Left lung (tissue), 10 donors: ENCODE results near the gene ASCC1. TPM values are rescaled to one million over a fixed set of nuclear protein-coding genes. Genes with fewer than 3 reads are reported as not detected.

Experiments
- ATAC-seq: fragments of 200-7000 bp; cut with Tn5 transposase; one replicate; pipeline ENCODE4 v1.9.1; 2020; ENCODE audit warnings: moderate library complexity
- DNase-seq, 4 donors: peaks; one replicate each; pipeline ENCODE4 v3.0.0-alpha.2; 2013 to 2020
- H3K27ac ChIP-seq, 2 donors: fragments of 200-600 bp; sonication (generic) in 1 of 2; one replicate each; pipeline versions ENCODE4 v1.5.0 to v1.8.0; 2020 to 2021
- H3K27me3 ChIP-seq, 2 donors: fragments of 200-600 bp; sonication (generic) in 1 of 2; one replicate each; pipeline versions ENCODE4 v1.5.0 to v1.8.0; 2020 to 2021
- H3K36me3 ChIP-seq, 2 donors: fragments of 200-600 bp; sonication (generic) in 1 of 2; one replicate each; pipeline versions ENCODE4 v1.5.0 to v1.8.0; 2020 to 2021
- H3K4me1 ChIP-seq, 2 donors: fragments of 200-600 bp; one replicate each; pipeline ENCODE4 v1.8.0; 2021
- H3K4me3 ChIP-seq, 2 donors: fragments of 200-600 bp; sonication (generic) in 1 of 2; one replicate each; pipeline versions ENCODE4 v1.5.0 to v1.8.0; 2020 to 2021; ENCODE audit warnings: mild to moderate bottlenecking in 1 of 2
- H3K9me3 ChIP-seq, 2 donors: fragments of 200-600 bp; sonication (generic) in 1 of 2; one replicate each; pipeline versions ENCODE4 v1.5.0 to v1.8.0; 2020 to 2021
- intact Hi-C, 2 donors: fragments of 100-400 bp; cut with DNase I; formaldehyde crosslinking; loops; one replicate each; pipeline versions ENCODE4 v1.11.2 to v1.14.2; 2022
- polyA plus RNA-seq, 6 donors: library from polyadenylated mRNA; unstranded; fragments of 120-200 nt; gene quantifications; one replicate each; pipeline ENCODE4 v1.2.1, GENCODE V29; 2013; ENCODE audit not compliant: insufficient read length in 6 of 6
- total RNA-seq, 2 donors: library from RNA; stranded (reverse); fragmentation: NEBNext Ultra II Directional; extraction: Animal tissue kit (Norgen Biotek cat#: 25700); gene quantifications; one replicate each; pipeline ENCODE4 v1.2.1, GENCODE V29; 2021
- TF ChIP-seq, protein P1 (sequence below), 2 donors: fragments of 200-600 bp; sonication (generic) in 1 of 2; IDR thresholded peaks; one replicate each; pipeline versions ENCODE4 v1.5.0 to v1.8.0; 2021; ENCODE audit warnings: antibody characterized with exemption in 2 of 2
- donor health status: DM: no; HTN: yes; CAD: no.
- donor health status: DM: no; HTN: no; CAD: no.

ASCC1 gene
- total and polyA plus RNA-seq, 8 donors: 27.0 to 48.2 (median 37.4) TPM

- Histone ChIP-seq H3K4me1 (peaks cover 0 to 4% of the 10 kb centered on the region in 2 donors), H3K9me3 (no peaks in the 10 kb centered on the region), H3K36me3 (peaks cover 3 to 22% of the 10 kb centered on the region in 2 donors), H3K4me3 (no peak overlapping the region), H3K27ac (no peak overlapping the region), H3K27me3 (no peaks in the 10 kb centered on the region)
- ATAC-seq (no peak), DNase-seq (no peak)
- intact Hi-C loops: no loop called here
- TF ChIP-seq, protein P1, sequence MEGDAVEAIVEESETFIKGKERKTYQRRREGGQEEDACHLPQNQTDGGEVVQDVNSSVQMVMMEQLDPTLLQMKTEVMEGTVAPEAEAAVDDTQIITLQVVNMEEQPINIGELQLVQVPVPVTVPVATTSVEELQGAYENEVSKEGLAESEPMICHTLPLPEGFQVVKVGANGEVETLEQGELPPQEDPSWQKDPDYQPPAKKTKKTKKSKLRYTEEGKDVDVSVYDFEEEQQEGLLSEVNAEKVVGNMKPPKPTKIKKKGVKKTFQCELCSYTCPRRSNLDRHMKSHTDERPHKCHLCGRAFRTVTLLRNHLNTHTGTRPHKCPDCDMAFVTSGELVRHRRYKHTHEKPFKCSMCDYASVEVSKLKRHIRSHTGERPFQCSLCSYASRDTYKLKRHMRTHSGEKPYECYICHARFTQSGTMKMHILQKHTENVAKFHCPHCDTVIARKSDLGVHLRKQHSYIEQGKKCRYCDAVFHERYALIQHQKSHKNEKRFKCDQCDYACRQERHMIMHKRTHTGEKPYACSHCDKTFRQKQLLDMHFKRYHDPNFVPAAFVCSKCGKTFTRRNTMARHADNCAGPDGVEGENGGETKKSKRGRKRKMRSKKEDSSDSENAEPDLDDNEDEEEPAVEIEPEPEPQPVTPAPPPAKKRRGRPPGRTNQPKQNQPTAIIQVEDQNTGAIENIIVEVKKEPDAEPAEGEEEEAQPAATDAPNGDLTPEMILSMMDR (IDR thresholded peaks at IDR 0.05): no peak
Measured at GRCh38 chr10:72127571-72127970, 88.5 kb downstream of the ASCC1 start.

GRCh38 chr10:72126872-72127232 is 89.2 kb downstream of the ASCC1 start:
- H3K4me3 ChIP-seq: no peak overlapping the region
- H3K9me3 ChIP-seq: no peaks in the 10 kb centered on the region
- H3K27ac ChIP-seq: no peak overlapping the region
- intact Hi-C loops: no loop called here
- peaks cover 3 to 15% of the 10 kb centered on the region in 2 donors for H3K36me3 ChIP-seq
- ATAC-seq: no peak
- no peaks in the 10 kb centered on the region for H3K4me1 ChIP-seq
- no peaks in the 10 kb centered on the region for H3K27me3 ChIP-seq
- TF ChIP-seq, protein P1 (IDR thresholded peaks at IDR 0.05): no peak
- DNase-seq: no peak

- no peak overlapping the region for H3K27ac ChIP-seq
Measured at GRCh38 chr10:72126184-72126871, 89.7 kb downstream of the ASCC1 start.

DNA sequence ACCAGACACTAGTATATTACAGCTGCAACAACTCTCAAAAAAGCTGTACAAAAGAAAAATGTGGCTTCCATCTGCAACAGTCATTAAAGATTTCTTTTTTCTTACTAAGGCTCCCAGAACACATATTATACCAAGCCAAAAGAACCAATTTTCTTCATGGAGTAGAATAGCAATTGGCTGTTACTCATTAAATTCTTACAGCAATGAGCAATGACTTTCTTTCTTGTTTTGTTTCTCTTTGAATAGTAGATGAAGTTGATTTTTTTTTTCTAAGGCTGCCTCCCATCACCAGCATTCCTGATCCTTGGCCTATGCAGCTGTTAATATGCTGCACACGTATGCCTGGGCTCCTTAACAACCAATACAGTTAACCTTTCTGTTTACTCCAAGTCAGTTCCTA is 91.1 kb downstream of the ASCC1 start:
- peaks cover 3 to 12% of the 10 kb centered on the region in 2 donors for H3K36me3 ChIP-seq
- TF ChIP-seq, protein P1 (IDR thresholded peaks at IDR 0.05): no peak
- peak; percentile 41 for ATAC-seq
- H3K9me3 ChIP-seq: no peaks in the 10 kb centered on the region
- no peak overlapping the region for H3K27ac ChIP-seq
- no peak overlapping the region for H3K4me3 ChIP-seq
- DNase-seq: peak in 2 of 4 donors; percentile 79 to 82
- no peaks in the 10 kb centered on the region for H3K27me3 ChIP-seq
- no peaks in the 10 kb centered on the region for H3K4me1 ChIP-seq
- intact Hi-C loops: no loop called here

More at GRCh38 chr10:72126184-72126871, 89.7 kb downstream of the ASCC1 start:
- TF ChIP-seq, protein P1 (IDR thresholded peaks at IDR 0.05): peak in 1 of 2 donors; percentile 30
- intact Hi-C loops: no loop called here
- no peaks in the 10 kb centered on the region for H3K27me3 ChIP-seq
- H3K4me3 ChIP-seq: no peak overlapping the region
- H3K9me3 ChIP-seq: no peaks in the 10 kb centered on the region
- H3K4me1 ChIP-seq: no peaks in the 10 kb centered on the region
- no peak for DNase-seq
- ATAC-seq: peak; percentile 53
- H3K36me3 ChIP-seq: peaks cover 3 to 12% of the 10 kb centered on the region in 2 donors

GRCh38 chr10:72124381-72124780 is 91.7 kb downstream of the ASCC1 start:
- Histone ChIP-seq H3K9me3 (no peaks in the 10 kb centered on the region), H3K27me3 (no peaks in the 10 kb centered on the region), H3K27ac (no peak overlapping the region), H3K36me3 (peaks cover 3 to 12% of the 10 kb centered on the region in 2 donors), H3K4me1 (no peaks in the 10 kb centered on the region), H3K4me3 (no peak overlapping the region)
- TF ChIP-seq, protein P1 (IDR thresholded peaks at IDR 0.05): no peak
- intact Hi-C loops: no loop called here
- ATAC-seq (no peak), DNase-seq (no peak)
